Activated CD8-positive, alpha-beta memory T cell treated with anti-CD3 and anti-CD28 coated beads for 48 hours (primary cell): Measurements from ENCODE around the gene TMEM37.

Experiments used
- DNase-seq, 3 experiments: peaks; one replicate each; pipeline ENCODE4 v3.0.0-alpha.2; 2020; ENCODE audit warnings: low read depth in 2 of 3, low spot score in 2 of 3

Gene TMEM37

DNA sequence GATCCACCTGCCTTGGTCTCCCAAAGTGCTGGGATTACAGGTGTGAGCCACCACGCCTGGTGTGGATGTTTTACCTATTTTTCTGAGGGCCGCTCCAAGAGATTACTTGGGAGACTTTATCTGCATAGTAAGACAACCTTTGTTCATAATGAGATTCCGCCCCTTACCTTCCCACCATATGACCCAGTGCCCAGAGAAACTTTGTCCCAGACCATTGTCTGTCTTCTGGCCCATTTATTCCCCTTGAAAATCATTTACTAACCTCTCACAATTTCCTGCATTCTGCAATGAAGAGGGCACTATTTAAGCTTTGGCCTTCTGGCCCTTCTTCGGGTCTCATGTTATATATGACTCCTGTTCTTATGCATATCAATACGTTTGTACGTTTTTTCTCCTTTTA lies 13.7 kb upstream of the TMEM37 start:
- DNase-seq = no peak

GRCh38 chr2:119419065-119419464 lies 12.6 kb upstream of the TMEM37 start:
- DNase-seq = no peak

- DNase-seq = no peak
Observed at GRCh38 chr2:119419803-119420508, 11.7 kb upstream of the TMEM37 start.

DNA sequence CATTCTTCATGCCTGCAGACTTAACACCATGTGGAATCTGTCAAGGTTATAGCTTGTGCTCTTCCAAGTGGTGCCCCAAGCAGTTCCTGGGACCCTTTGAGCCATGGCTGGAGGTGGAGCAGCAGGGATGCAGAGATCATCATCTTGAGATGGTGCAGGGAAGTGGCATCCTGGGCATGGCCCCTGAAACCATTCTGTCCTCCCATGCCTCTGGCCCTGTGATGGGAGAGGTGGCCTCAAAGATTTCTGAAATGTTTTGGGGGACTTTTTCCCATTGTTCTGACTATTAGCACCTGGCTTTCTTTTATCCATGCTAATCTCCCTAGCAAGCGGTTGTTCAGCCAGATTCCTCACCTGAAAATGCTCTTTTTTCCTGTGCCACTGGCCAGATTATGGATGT lies 10.3 kb upstream of the TMEM37 start:
- DNase-seq = no peak

GRCh38 chr2:119421741-119422140 lies 9.9 kb upstream of the TMEM37 start:
- no peak for DNase-seq

DNA sequence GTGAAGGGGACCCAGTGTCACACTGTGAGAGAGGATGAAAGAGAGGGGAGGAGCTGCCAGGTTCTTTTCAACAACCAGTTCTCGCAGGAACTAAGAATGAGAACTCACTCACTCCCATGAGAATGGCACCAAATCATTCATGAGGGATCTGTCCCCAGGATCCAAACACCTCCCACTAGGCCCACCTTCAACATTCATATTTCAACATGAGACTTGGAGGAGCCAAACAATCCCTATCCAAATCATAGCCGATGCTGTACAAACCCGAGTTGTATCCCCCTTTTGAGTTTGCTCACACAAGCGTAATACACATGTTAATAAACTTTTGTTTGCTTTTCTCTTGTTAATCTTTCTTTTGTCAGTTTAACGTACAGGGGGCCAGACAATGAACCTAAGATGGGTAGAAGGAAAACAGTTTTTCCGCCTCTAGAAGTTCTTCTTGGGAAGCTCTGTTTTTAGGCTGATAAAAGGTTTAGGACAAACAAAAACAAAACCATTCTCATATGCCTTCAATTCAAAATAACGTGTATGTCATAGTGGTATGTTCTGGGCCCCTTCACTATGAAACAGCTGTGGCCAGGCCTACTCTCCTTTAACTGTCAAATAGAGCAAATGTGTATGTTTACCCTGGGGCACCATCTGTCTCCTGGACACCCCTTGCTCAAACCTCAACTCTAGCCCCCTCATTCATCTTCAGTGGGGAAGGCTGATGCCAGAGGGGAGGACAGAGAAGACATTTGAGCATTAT lies 9.1 kb upstream of the TMEM37 start:
- no peak for DNase-seq

DNA sequence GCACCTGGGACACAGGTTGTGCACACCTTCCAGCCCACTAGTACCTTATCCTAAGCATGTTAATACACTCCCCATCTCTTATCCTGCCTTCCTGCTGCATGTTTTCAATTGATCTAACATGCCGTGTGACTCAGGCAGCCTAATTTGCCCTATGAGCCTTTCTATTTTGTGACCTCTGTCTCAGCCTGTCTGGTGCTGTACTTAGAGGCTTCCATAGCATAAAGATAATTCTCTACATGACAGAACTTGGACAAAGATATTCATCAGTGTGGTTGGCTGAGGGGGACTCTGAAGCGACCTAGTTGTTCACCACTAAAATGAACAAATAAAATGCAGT lies 8.6 kb upstream of the TMEM37 start:
- no peak for DNase-seq

- no peak for DNase-seq
Observed at GRCh38 chr2:119423811-119424210, 7.8 kb upstream of the TMEM37 start.

DNA sequence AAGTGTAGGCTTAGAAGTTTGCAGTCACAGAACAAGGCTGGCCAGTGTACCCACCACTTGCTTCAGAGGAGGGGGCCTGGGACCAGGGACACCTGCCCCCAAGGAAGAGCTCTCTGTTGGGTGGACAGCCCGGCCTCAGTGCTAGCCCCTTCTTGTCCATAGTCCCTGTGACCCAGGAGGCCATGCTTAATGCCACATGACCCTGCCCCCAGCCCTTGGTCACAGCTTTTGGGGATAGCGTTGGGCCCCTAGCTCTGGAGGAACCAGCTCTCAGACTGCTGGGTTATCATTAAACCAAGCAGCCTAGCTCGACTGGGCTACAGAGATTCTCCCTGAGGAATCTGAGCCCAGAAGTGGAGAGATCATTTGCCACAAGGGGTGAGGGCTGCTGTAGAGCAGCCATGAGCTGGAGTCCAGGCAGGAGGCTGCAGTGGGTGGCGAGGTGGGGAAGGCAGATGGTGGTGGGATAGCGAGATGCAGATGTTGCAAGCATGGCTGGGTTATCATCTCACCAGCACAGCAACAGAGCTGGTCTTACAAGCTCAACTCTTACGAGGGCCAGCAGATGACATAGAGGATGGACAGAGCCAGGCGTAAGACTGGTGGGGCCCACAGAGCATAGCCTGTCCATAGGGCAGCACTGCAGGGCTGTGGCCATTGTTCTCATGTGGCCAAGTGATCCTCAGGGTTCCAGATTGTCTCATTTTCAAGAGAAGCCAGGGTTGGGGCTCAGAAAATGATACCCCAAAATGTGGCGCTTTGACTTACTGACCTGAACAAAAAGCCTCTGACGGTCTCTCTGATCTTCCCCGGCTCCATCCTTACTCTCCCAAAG lies 7.2 kb upstream of the TMEM37 start:
- no peak for DNase-seq

DNA sequence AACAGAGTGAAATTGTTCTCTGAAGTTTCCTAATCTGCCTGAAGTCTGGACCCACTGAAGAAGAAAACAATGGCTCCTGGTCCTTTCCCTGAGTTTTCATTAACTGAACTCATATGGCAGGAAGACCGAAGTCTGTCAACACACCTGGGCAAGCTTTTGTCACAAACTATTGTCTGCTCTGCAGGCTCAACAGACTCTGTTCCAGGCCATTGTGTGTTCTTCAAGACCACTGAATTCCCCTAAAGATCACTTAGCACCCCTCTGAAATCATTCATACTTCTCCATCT lies 6.6 kb upstream of the TMEM37 start:
- no peak for DNase-seq

DNA sequence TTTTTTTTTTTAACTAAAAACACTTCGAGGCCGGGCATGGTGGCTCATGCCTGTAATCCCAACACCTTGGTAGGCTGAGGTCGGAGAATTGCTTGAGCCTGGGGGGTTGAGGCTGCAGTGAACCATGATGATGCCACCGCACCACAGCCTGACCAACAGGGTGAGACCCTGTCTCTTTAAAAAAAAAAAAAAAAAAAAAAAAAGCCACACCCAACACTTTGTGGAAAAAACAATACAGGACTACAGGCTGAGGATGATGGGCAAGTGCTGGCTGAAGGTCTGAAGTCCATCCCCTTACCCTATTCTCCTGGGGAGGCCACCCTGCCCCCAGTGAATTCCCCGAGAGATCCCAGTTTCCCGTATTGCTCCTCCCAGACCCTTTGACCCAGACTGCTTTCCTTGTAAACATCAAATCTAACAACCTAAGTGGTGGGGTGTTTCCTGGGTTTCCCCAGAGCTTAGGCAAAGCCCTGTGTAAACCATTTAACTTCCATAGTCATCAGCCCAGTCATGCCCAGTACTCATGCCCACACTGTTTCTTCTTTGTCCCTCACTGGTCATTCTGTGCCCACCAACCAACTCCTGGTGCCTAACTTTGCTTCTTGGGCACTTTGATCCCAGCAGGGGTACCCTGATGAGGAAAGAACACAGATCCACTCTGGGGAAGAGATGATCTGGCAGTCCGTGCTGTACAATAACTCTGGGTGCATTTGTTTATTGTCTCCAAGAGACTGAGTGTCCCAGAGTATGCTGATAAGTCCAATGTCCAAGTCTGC lies 5.8 kb upstream of the TMEM37 start:
- DNase-seq = no peak

DNA sequence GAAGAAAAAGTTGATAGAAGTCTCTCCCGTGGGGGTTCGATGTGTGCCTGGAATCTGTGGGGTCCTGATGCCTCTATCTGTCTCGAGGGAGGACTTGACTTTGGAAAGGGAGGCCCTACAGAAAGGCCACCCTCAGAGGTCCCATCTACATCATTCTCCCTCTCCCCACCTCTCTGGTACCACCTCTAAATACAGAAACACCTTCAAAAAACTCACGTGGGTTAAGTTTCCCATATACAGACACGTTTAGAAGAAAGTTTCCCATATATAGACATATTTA lies 5.3 kb upstream of the TMEM37 start:
- no peak for DNase-seq

DNA sequence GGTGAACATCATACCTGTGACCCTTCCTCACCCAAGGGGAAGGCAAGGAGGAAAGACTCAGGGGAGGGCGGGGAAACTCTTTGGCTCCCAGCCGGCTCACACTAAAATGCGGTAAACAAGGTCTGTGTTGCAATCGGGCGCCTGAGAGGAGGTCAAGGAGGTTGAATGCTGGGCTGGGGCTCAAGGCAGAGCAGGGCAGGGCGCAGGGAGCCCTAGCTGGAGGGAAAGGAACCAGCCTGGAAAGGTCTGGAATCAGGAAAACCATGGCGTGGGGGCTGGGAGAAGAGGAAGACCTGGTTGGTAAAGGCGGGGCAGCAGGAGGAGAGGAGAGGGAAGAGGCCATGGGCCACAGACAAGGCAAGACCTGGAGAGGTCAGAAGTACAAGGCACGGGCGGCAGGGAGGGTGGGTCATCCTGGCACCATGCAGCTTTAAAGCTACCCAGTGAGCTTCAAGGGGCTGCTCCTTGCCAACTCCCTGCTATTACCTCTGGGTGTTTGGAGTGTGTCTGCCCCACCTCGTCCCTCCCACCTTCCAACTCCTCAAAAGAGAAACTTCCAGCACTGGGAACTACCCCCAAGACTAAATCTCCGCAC lies 4.8 kb upstream of the TMEM37 start:
- DNase-seq = no peak

- no peak for DNase-seq
Observed at GRCh38 chr2:119427756-119428155, 3.9 kb upstream of the TMEM37 start.

- DNase-seq = no peak
Observed at GRCh38 chr2:119428488-119429224, 3.0 kb upstream of the TMEM37 start.

GRCh38 chr2:119429225-119429981 lies 2.3 kb upstream of the TMEM37 start:
- DNase-seq = no peak

DNA sequence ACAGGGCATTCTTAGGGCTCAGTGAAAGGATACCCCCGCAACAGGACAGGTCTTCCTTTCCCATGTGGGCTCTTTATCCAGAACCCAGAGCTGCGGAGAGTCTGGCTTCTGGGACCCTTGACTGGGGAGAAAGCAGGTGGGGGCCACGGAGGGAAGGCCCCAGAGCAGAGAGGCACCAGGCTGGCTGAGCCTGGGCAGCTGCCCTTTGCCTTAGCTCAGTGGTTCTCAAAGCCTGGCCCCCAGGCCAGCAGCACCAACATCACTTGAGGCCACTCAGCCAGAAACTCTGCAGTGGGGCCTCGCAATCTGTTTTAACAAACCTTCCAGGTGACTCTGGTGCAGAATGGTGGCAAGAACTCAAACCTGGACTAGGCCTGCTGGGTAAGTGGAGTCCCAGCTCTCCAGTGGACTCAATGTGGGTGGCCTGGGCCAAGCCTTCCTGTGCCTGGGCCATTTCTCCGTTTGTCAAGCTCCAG lies 1.6 kb upstream of the TMEM37 start:
- no peak for DNase-seq

- no peak for DNase-seq
Observed at GRCh38 chr2:119431976-119432850, 559 bp downstream of the TMEM37 start.
